ENCODE data around the gene GARIN3.
A peak's percentile ranks its signal among the peaks of the same experiment; 100 is the strongest.

The GARIN3 gene

GRCh38 chr5:157180374-157181264, 14.6 kb upstream of the GARIN3 start, which contains the start of gene ITK:
Gene ITK (plus strand): TSS chr5:157180840. CDS start chr5:157180978, 138 bp downstream.
- peak; percentile 14 for FAIRE-seq

GRCh38 chr5:157178966-157179365, 12.9 kb upstream of the GARIN3 start:
- FAIRE-seq (no peak), DNase-seq (ENCODE audit: insufficient read length) (no peak)
- TF ChIP-seq POLR2A (IDR thresholded peaks at IDR 0.05; ENCODE audit: low read depth, low read length), result no peak
- no peak for TF ChIP-seq TAF1 (IDR thresholded peaks at IDR 0.05; ENCODE audit: borderline replicate concordance, low read depth, low read length)
- TF ChIP-seq POLR2AphosphoS5 (IDR thresholded peaks at IDR 0.05; ENCODE audit: low read depth, low read length), result no peak

More at GRCh38 chr5:157180374-157181264, 14.6 kb upstream of the GARIN3 start, which contains the start of gene ITK:
- no peak for DNase-seq (ENCODE audit: insufficient read length)
- TF ChIP-seq TAF1 (IDR thresholded peaks at IDR 0.05; ENCODE audit: borderline replicate concordance, low read depth, low read length) (no peak), POLR2A (IDR thresholded peaks at IDR 0.05; ENCODE audit: low read depth, low read length) (no peak), POLR2AphosphoS5 (IDR thresholded peaks at IDR 0.05; ENCODE audit: low read depth, low read length) (no peak)

GRCh38 chr5:157177953-157178352, 11.9 kb upstream of the GARIN3 start:
- no peak for DNase-seq (ENCODE audit: insufficient read length)
- TF ChIP-seq TAF1 (IDR thresholded peaks at IDR 0.05; ENCODE audit: borderline replicate concordance, low read depth, low read length), result no peak
- TF ChIP-seq POLR2AphosphoS5 (IDR thresholded peaks at IDR 0.05; ENCODE audit: low read depth, low read length), result no peak
- TF ChIP-seq POLR2A (IDR thresholded peaks at IDR 0.05; ENCODE audit: low read depth, low read length), result no peak
- FAIRE-seq, result no peak

GRCh38 chr5:157175071-157175612, 9.1 kb upstream of the GARIN3 start:
- FAIRE-seq, result no peak
- DNase-seq (ENCODE audit: insufficient read length), result no peak
- TF ChIP-seq POLR2A (IDR thresholded peaks at IDR 0.05; ENCODE audit: low read depth, low read length) (no peak), TAF1 (IDR thresholded peaks at IDR 0.05; ENCODE audit: borderline replicate concordance, low read depth, low read length) (no peak)

DNA sequence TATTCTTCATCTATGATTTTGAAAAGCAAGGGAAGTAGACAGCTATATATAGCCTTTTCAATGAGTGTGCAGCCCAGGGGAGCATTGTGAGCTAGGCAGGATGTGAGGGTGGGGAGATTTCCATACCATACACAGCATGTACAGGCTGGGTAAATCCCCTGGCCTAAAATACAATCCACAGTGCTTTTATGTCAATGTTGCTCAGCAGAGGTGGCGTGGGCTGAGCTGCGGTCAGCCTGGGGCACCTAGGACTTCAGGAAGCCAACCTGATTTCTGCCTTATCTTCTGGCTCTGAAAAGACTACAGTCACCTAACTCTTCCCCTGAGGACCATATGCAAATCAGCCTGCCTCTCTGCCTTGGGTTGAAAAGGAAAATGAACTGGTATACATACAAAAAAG, 6.3 kb upstream of the GARIN3 start:
- DNase-seq (ENCODE audit: insufficient read length) (peak; percentile 45), FAIRE-seq (peak; percentile 100)
- peak; percentile 42; the same call in 1 of the 2 replicates for TF ChIP-seq POLR2AphosphoS5 (IDR thresholded peaks at IDR 0.05; ENCODE audit: low read depth, low read length)
- no peak for TF ChIP-seq POLR2A (IDR thresholded peaks at IDR 0.05; ENCODE audit: low read depth, low read length)
- TF ChIP-seq TAF1 (IDR thresholded peaks at IDR 0.05; ENCODE audit: borderline replicate concordance, low read depth, low read length), result 0 out of 2 replicates have a peak, but pooled peaks have one; percentile 21

GRCh38 chr5:157168286-157168685, 2.2 kb upstream of the GARIN3 start:
- no peak for DNase-seq (ENCODE audit: insufficient read length)
- TF ChIP-seq POLR2AphosphoS5 (IDR thresholded peaks at IDR 0.05; ENCODE audit: low read depth, low read length) (no peak), TAF1 (IDR thresholded peaks at IDR 0.05; ENCODE audit: borderline replicate concordance, low read depth, low read length) (no peak), POLR2A (IDR thresholded peaks at IDR 0.05; ENCODE audit: low read depth, low read length) (no peak)
- no peak for FAIRE-seq

DNA sequence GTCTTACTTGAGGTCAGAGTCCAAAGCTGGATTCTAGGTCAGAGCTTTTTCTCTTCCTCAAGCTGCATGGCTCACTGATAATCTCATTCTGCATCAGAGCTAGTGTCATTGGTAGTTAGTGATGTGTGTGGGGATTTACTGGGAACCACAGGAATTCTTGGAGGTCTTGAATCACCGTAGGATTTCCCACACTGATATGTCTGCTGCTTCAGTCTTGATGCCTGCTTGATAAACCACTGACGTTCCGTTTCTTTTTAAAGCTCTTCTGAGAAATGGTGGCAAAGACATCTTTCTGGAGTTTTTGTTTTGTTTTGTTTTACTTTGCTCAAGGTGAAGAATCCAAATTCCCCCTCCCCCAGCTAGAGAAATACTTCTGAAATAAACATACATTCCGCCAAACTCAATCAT, 1.2 kb upstream of the GARIN3 start:
- peak; percentile 87 for FAIRE-seq
- no peak for DNase-seq (ENCODE audit: insufficient read length)
- TF ChIP-seq TAF1 (IDR thresholded peaks at IDR 0.05; ENCODE audit: borderline replicate concordance, low read depth, low read length) (no peak), POLR2AphosphoS5 (IDR thresholded peaks at IDR 0.05; ENCODE audit: low read depth, low read length) (no peak), POLR2A (IDR thresholded peaks at IDR 0.05; ENCODE audit: low read depth, low read length) (no peak)

- no peak for DNase-seq (ENCODE audit: insufficient read length)
- no peak for FAIRE-seq
- TF ChIP-seq POLR2A (IDR thresholded peaks at IDR 0.05; ENCODE audit: low read depth, low read length) (no peak), TAF1 (IDR thresholded peaks at IDR 0.05; ENCODE audit: borderline replicate concordance, low read depth, low read length) (no peak), POLR2AphosphoS5 (IDR thresholded peaks at IDR 0.05; ENCODE audit: low read depth, low read length) (no peak)
These were observed 396 bp downstream of the GARIN3 start for GRCh38 chr5:157165668-157166067.

DNA sequence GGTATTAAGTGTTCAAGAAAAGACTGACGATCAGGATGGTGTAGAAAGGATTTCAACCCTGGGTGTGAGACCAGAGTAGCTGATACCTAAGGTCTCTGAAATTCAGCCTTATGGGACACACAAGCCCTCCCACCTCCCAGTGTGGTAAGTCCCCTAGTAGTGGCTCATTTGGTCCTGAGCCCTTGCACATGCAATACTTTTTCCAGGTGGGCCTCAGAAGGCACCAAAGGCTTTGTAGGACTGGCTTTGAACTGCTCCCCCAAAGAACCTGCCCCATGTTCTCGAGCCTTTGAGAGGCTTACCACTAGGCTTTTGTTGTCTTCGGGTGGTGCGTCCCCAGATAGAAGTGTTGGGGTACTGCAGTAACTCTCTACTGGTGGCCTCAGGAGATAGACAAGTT, 803 bp downstream of the GARIN3 start:
- DNase-seq (ENCODE audit: insufficient read length) (no peak), FAIRE-seq (no peak)
- no peak for TF ChIP-seq POLR2A (IDR thresholded peaks at IDR 0.05; ENCODE audit: low read depth, low read length)
- TF ChIP-seq TAF1 (IDR thresholded peaks at IDR 0.05; ENCODE audit: borderline replicate concordance, low read depth, low read length), result no peak
- TF ChIP-seq POLR2AphosphoS5 (IDR thresholded peaks at IDR 0.05; ENCODE audit: low read depth, low read length), result no peak

DNA sequence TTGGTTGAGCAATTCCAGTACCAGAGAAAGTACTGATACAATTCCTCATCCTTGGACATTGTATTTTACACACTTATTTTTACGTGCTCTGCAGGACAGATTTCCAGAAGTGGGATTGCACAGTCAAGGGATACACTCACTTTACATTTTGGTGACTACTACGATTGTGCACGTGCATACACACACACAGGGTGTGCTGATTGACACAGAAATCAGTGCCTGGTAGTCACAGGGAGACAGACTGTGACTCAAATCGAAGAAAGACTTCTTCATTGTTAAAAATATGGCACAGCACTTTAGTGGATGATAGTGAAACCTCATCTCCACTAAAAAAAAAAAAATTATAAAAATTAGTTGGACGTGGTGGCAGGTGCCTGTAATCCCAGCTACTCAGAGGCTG, 1.5 kb downstream of the GARIN3 start:
- FAIRE-seq (peak; percentile 48), DNase-seq (ENCODE audit: insufficient read length) (no peak)
- TF ChIP-seq POLR2AphosphoS5 (IDR thresholded peaks at IDR 0.05; ENCODE audit: low read depth, low read length) (no peak), POLR2A (IDR thresholded peaks at IDR 0.05; ENCODE audit: low read depth, low read length) (no peak), TAF1 (IDR thresholded peaks at IDR 0.05; ENCODE audit: borderline replicate concordance, low read depth, low read length) (no peak)

GRCh38 chr5:157162919-157163510, 3.0 kb downstream of the GARIN3 start:
- DNase-seq (ENCODE audit: insufficient read length) (no peak), FAIRE-seq (no peak)
- no peak for TF ChIP-seq TAF1 (IDR thresholded peaks at IDR 0.05; ENCODE audit: borderline replicate concordance, low read depth, low read length)
- TF ChIP-seq POLR2AphosphoS5 (IDR thresholded peaks at IDR 0.05; ENCODE audit: low read depth, low read length), result no peak
- TF ChIP-seq POLR2A (IDR thresholded peaks at IDR 0.05; ENCODE audit: low read depth, low read length), result no peak

All from GM12892 (cell line).